ENCODE measurements around the gene HMCN1.

HMCN1 gene

GRCh38 chr1:185860311-185860710 lies 126.1 kb downstream of the HMCN1 start:
- Histone ChIP-seq H3K9me2 (replicated peaks; ENCODE audit: insufficient read depth, low read length) (no peaks in the 10 kb centered on the region), H3K9ac (ENCODE audit: low read length) (no peak overlapping the region), H3K9me3 (replicated peaks; ENCODE audit: insufficient read depth, low read length) (no peaks in the 10 kb centered on the region), H3K4me1 (ENCODE audit: low read length) (no peaks in the 10 kb centered on the region), H3K36me3 (replicated peaks; ENCODE audit: insufficient read depth, low read length) (no peaks in the 10 kb centered on the region), H2AFZ (ENCODE audit: low read length) (no peak overlapping the region), H3K4me3 (ENCODE audit: low read length) (no peak overlapping the region), H3K27ac (ENCODE audit: low read length) (no peak overlapping the region), H3K79me2 (ENCODE audit: low read length) (no peaks in the 10 kb centered on the region), H3K4me2 (ENCODE audit: low read depth, low read length) (no peak overlapping the region), H3F3A (ENCODE audit: insufficient read depth, low read length) (no peaks in the 10 kb centered on the region), H3K27me3 (replicated peaks; ENCODE audit: insufficient read depth, low read length) (no peaks in the 10 kb centered on the region), H4K20me1 (ENCODE audit: insufficient read depth, low read length) (no peaks in the 10 kb centered on the region)
- TF ChIP-seq EZH2 (optimal IDR thresholded peaks at IDR 0.05; ENCODE audit: low read depth, low read length) (no peak), EZH2phosphoT487 (IDR thresholded peaks at IDR 0.05; ENCODE audit: low read length) (no peak), CTCF (IDR thresholded peaks at IDR 0.05; ENCODE audit: low read length) (no peak)
- no peak for DNase-seq

GRCh38 chr1:185860859-185861258 lies 126.7 kb downstream of the HMCN1 start:
- Histone ChIP-seq H3K9me2 (replicated peaks; ENCODE audit: insufficient read depth, low read length) (no peaks in the 10 kb centered on the region), H3K4me1 (ENCODE audit: low read length) (no peaks in the 10 kb centered on the region), H3K9me3 (replicated peaks; ENCODE audit: insufficient read depth, low read length) (no peaks in the 10 kb centered on the region), H2AFZ (ENCODE audit: low read length) (no peak overlapping the region), H3K79me2 (ENCODE audit: low read length) (no peaks in the 10 kb centered on the region), H3F3A (ENCODE audit: insufficient read depth, low read length) (no peaks in the 10 kb centered on the region), H3K4me2 (ENCODE audit: low read depth, low read length) (no peak overlapping the region), H4K20me1 (ENCODE audit: insufficient read depth, low read length) (no peaks in the 10 kb centered on the region), H3K36me3 (replicated peaks; ENCODE audit: insufficient read depth, low read length) (no peaks in the 10 kb centered on the region), H3K9ac (ENCODE audit: low read length) (no peak overlapping the region), H3K27ac (ENCODE audit: low read length) (no peak overlapping the region), H3K27me3 (replicated peaks; ENCODE audit: insufficient read depth, low read length) (no peaks in the 10 kb centered on the region), H3K4me3 (ENCODE audit: low read length) (no peak overlapping the region)
- TF ChIP-seq EZH2 (optimal IDR thresholded peaks at IDR 0.05; ENCODE audit: low read depth, low read length) (no peak), CTCF (IDR thresholded peaks at IDR 0.05; ENCODE audit: low read length) (no peak), EZH2phosphoT487 (IDR thresholded peaks at IDR 0.05; ENCODE audit: low read length) (no peak)
- DNase-seq: no peak

- H3K27ac ChIP-seq (ENCODE audit: low read length): no peak overlapping the region
- no peak overlapping the region for H3K4me3 ChIP-seq (ENCODE audit: low read length)
- H3F3A ChIP-seq (ENCODE audit: insufficient read depth, low read length): no peaks in the 10 kb centered on the region
- no peaks in the 10 kb centered on the region for H3K9me2 ChIP-seq (replicated peaks; ENCODE audit: insufficient read depth, low read length)
- H3K79me2 ChIP-seq (ENCODE audit: low read length): no peaks in the 10 kb centered on the region
- H3K4me1 ChIP-seq (ENCODE audit: low read length): no peaks in the 10 kb centered on the region
- H3K9ac ChIP-seq (ENCODE audit: low read length): no peak overlapping the region
- no peak for TF ChIP-seq EZH2phosphoT487 (IDR thresholded peaks at IDR 0.05; ENCODE audit: low read length)
- TF ChIP-seq EZH2 (optimal IDR thresholded peaks at IDR 0.05; ENCODE audit: low read depth, low read length): no peak
- no peak for TF ChIP-seq CTCF (IDR thresholded peaks at IDR 0.05; ENCODE audit: low read length)
- no peak overlapping the region for H2AFZ ChIP-seq (ENCODE audit: low read length)
- no peaks in the 10 kb centered on the region for H3K27me3 ChIP-seq (replicated peaks; ENCODE audit: insufficient read depth, low read length)
- H4K20me1 ChIP-seq (ENCODE audit: insufficient read depth, low read length): no peaks in the 10 kb centered on the region
- H3K36me3 ChIP-seq (replicated peaks; ENCODE audit: insufficient read depth, low read length): no peaks in the 10 kb centered on the region
- H3K9me3 ChIP-seq (replicated peaks; ENCODE audit: insufficient read depth, low read length): no peaks in the 10 kb centered on the region
- H3K4me2 ChIP-seq (ENCODE audit: low read depth, low read length): no peak overlapping the region
- no peak for DNase-seq
These were observed 127.4 kb downstream of the HMCN1 start for GRCh38 chr1:185861630-185862029.
